ENCODE data around the gene OLA1.

- no peak for TF ChIP-seq CTCF (optimal IDR thresholded peaks at IDR 0.05 in 1 of 3, IDR thresholded peaks at IDR 0.05 in 1 of 3, conservative IDR thresholded peaks at IDR 0.05 in 1 of 3; ENCODE audit: extremely low read depth in 1 of 3, insufficient read depth in 2 of 3, low read length in 3 of 3)
- TF ChIP-seq EZH2 (IDR thresholded peaks at IDR 0.05; ENCODE audit: low read length): no peak
These were observed 189.0 kb downstream of the OLA1 start for GRCh38 chr2:174059178-174059883.

Data from keratinocyte (primary cell).